ENCODE measurements around the gene MOB3B.
"Not testable (repeated sequence)": the region's sequence is repeated elsewhere in the genome, so short reads cannot be mapped to it uniquely, and the experiment has no call there.

MOB3B gene

DNA sequence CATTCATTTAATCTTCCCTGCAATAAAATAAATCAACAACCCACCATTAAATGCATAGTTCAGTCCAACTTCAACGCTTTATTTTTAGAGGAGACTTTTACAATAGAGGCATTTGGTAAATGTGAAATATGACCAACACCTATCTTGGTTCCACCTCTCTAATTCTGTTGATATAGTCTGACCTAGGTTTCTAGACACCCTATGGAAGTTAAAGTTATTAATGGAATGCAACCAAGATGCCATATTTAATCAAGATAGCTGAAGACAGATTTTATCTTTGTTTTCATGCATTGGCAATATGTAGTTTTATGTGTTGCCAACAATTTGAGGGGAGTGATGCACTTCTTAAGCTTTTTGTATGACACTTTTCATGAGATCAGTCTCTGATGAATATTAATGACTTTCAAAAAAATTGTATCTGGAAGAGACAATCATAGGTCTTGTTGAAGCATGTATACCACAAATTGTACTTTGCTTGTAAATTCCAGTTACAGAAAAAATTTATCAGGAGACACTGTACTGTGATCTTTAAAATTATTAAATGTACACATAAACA lies 107.3 kb downstream of the MOB3B start:
- TF ChIP-seq, protein P1, sequence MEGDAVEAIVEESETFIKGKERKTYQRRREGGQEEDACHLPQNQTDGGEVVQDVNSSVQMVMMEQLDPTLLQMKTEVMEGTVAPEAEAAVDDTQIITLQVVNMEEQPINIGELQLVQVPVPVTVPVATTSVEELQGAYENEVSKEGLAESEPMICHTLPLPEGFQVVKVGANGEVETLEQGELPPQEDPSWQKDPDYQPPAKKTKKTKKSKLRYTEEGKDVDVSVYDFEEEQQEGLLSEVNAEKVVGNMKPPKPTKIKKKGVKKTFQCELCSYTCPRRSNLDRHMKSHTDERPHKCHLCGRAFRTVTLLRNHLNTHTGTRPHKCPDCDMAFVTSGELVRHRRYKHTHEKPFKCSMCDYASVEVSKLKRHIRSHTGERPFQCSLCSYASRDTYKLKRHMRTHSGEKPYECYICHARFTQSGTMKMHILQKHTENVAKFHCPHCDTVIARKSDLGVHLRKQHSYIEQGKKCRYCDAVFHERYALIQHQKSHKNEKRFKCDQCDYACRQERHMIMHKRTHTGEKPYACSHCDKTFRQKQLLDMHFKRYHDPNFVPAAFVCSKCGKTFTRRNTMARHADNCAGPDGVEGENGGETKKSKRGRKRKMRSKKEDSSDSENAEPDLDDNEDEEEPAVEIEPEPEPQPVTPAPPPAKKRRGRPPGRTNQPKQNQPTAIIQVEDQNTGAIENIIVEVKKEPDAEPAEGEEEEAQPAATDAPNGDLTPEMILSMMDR (IDR thresholded peaks at IDR 0.05; ENCODE audit: extremely low read depth, missing control alignments), result no peak
- no peak for DNase-seq (ENCODE audit: low spot score)

- DNase-seq (ENCODE audit: low spot score), result no peak
- TF ChIP-seq, protein P1 (IDR thresholded peaks at IDR 0.05; ENCODE audit: extremely low read depth, missing control alignments), result no peak
Observed at GRCh38 chr9:27421577-27421976, 108.0 kb downstream of the MOB3B start.

- DNase-seq (ENCODE audit: low spot score), result not testable (repeated sequence)
Observed at GRCh38 chr9:27419558-27419957, 110.1 kb downstream of the MOB3B start.

GRCh38 chr9:27414220-27414761 lies 115.3 kb downstream of the MOB3B start:
- DNase-seq (ENCODE audit: low spot score), result no peak
- TF ChIP-seq, protein P1 (IDR thresholded peaks at IDR 0.05; ENCODE audit: extremely low read depth, missing control alignments), result no peak

DNA sequence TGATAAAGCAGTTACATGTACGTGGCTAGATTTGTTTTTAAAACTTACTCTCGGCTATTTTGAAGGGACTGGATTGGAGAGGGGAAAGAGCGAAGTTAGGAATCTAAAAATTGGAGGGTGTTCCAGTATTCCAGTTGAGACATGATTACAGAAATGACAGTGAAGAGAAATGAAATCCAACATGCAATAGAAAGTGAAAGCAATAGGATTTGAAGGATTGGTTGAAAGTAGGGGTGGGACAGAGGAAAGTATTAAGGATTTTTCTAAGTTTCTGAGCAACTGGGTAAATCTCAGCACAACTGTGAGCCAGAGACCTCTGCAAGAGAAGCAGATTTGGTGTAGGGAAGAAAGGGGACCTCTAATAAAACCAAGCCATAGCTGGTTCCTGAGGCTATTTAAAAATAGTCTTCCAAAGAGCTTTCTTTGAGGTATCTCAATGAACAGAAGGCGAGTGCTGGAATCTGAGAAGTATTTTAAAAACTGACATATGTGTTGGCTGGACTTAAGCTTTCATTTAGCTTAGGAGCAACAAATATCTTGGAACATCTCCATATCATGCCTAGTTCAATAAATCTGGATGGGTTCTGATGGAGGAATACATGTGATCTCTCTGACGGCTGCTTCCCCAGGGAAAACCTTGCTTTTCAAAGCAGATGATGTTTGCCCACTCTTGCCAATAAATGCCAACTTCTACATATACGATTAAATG lies 115.9 kb downstream of the MOB3B start:
- DNase-seq (ENCODE audit: low spot score), result no peak
- TF ChIP-seq, protein P1 (IDR thresholded peaks at IDR 0.05; ENCODE audit: extremely low read depth, missing control alignments), result no peak

DNA sequence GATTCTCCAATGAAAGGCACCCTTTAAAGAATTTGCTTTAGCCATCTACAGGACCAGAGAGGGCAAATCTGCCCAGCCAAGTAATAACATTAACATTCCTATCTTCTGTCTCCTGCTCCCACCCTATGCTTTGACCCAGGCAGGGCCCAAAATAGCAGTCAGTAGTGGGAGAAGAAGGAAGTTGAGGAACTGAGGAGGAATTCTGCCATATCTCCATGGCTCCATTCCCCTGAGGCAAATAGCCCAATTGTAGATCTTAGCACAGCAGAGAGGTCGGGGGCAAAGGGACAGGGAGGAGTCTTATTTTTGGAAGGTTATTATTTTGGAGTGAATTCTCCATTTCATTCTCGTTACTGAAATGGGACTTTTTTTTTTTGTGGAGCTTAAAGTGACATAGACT lies 116.7 kb downstream of the MOB3B start:
- no peak for DNase-seq (ENCODE audit: low spot score)
- TF ChIP-seq, protein P1 (IDR thresholded peaks at IDR 0.05; ENCODE audit: extremely low read depth, missing control alignments), result no peak

GRCh38 chr9:27412081-27412480 lies 117.5 kb downstream of the MOB3B start:
- TF ChIP-seq, protein P1 (IDR thresholded peaks at IDR 0.05; ENCODE audit: extremely low read depth, missing control alignments), result no peak
- no peak for DNase-seq (ENCODE audit: low spot score)

DNA sequence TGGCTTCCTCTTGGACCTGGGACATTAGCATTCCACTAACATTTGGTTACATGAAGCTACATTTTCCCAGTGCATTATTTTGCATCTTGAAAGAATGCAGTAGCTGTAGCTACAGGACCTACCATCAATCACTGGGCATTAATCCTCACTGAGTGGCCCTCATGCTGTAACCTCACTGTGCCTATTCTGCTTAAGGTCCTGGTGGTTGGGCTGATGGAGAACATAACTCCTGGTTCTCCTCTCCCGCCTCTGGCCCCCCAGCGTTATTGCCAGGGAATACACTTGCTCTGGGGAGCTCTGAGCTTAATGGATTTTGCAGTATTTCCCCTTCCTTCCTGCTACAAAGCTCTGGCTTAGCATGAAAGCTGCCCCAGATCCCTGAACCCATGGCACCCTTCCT lies 121.1 kb downstream of the MOB3B start:
- TF ChIP-seq, protein P1 (IDR thresholded peaks at IDR 0.05; ENCODE audit: extremely low read depth, missing control alignments), result no peak
- no peak for DNase-seq (ENCODE audit: low spot score)

Data from GM20000 (cell line).